ENCODE measurements around the gene TRDMT1. TPM values are rescaled to one million over a fixed set of nuclear protein-coding genes. Genes with fewer than 3 reads are reported as not detected.
A peak's percentile ranks its signal among the peaks of the same experiment; 100 is the strongest.

TRDMT1 gene
- polyA plus RNA-seq, 1 donor: 7.2 TPM

- DNase-seq: no peak
Measured at GRCh38 chr10:17231788-17232187, 30.3 kb upstream of the TRDMT1 start.

- DNase-seq: peak; percentile 86
Measured at GRCh38 chr10:17229967-17230682, 28.7 kb upstream of the TRDMT1 start.

- DNase-seq: no peak
Measured at GRCh38 chr10:17229717-17229966, 28.2 kb upstream of the TRDMT1 start.

DNA sequence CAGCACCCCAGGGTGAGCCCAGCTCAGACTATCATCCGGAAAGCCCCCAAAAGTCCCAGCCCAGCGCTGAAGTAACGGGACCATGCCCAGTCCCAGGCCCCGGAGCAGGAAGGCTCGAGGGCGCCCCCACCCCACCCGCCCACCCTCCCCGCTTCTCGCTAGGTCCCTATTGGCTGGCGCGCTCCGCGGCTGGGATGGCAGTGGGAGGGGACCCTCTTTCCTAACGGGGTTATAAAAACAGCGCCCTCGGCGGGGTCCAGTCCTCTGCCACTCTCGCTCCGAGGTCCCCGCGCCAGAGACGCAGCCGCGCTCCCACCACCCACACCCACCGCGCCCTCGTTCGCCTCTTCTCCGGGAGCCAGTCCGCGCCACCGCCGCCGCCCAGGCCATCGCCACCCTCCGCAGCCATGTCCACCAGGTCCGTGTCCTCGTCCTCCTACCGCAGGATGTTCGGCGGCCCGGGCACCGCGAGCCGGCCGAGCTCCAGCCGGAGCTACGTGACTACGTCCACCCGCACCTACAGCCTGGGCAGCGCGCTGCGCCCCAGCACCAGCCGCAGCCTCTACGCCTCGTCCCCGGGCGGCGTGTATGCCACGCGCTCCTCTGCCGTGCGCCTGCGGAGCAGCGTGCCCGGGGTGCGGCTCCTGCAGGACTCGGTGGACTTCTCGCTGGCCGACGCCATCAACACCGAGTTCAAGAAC, 27.7 kb upstream of the TRDMT1 start:
- DNase-seq: peak; percentile 90

GRCh38 chr10:17228091-17229015, 26.9 kb upstream of the TRDMT1 start, which contains the start of gene VIM:
Gene VIM (plus strand): TSS chr10:17228241. CDS start chr10:17229423, 1,182 bp downstream.
- peak; percentile 91 for DNase-seq

- DNase-seq: peak; percentile 28
Measured at GRCh38 chr10:17227367-17228090, 26.1 kb upstream of the TRDMT1 start.

DNA sequence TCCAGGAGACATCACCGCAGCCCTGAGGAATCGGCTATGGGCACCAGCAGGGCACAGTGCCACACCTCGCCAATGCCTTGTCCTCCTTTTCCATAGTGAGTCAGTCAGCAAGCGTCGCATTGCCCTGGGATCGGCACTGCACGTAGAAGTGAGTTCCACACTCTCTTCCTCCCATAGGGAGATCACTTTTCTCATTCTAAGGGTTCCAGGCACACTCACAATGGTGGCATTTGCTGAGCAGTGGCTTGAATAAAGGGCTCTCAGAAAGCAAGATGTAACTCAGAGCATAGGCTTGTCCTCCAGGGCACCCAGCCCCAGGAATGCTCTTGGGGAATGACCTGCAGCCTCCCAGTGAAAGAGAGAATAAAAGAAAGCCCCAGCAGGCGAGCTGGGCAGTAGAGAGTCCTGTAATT, 25.4 kb upstream of the TRDMT1 start:
- no peak for DNase-seq

- no peak for DNase-seq
Measured at GRCh38 chr10:17225808-17226207, 24.3 kb upstream of the TRDMT1 start.

GRCh38 chr10:17222329-17222728, 20.9 kb upstream of the TRDMT1 start:
- no peak for DNase-seq

GRCh38 chr10:17220652-17221100, 19.2 kb upstream of the TRDMT1 start:
- no peak for DNase-seq

GRCh38 chr10:17219024-17219423, 17.6 kb upstream of the TRDMT1 start:
- no peak for DNase-seq

- DNase-seq: no peak
Measured at GRCh38 chr10:17217631-17218232, 16.3 kb upstream of the TRDMT1 start.

- no peak for DNase-seq
Measured at GRCh38 chr10:17216901-17217395, 15.5 kb upstream of the TRDMT1 start.

GRCh38 chr10:17216217-17216900, 14.9 kb upstream of the TRDMT1 start:
- DNase-seq: no peak

- no peak for DNase-seq
Measured at GRCh38 chr10:17215782-17216122, 14.3 kb upstream of the TRDMT1 start.

GRCh38 chr10:17214971-17215781, 13.7 kb upstream of the TRDMT1 start:
- DNase-seq: peak; percentile 61

DNA sequence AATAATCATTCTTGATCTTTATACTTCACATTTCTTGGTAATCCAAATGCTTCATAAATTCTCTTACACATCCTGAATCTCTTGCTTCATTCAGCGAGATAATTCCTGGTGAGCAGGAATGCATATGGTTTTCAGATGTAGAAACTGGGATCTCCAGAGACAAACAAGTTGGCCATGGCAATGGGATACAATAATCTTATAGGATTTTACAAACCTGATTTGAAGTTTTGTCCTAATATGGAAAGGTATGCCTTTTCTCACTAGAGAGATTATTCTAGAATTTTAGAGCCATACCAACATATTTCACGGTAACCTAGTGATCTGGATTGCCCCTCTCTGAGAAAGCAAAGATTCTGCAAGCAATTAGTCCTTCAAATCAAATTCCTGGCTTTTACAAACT, 13.1 kb upstream of the TRDMT1 start:
- DNase-seq: no peak

GRCh38 chr10:17213646-17214349, 12.3 kb upstream of the TRDMT1 start:
- no peak for DNase-seq

GRCh38 chr10:17212802-17213221, 11.3 kb upstream of the TRDMT1 start:
- DNase-seq: no peak

DNA sequence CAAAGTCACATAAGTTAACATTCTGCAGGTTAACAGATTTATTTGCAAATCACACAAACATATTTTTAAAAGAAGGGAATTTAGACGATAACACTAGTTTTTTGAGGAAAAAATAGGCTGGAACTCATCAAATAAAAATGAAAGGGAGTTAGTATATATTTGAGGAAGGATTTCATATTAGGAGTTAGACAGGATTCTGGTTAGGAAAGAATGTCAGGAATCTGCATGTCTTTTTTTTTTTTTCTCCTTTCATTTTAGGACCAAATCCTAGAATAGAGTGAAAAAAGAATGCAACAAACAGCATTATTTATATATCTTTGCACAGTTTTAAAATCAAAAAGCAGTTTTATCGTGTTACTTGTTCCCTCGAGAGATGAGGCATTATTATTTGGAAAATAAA, 8.9 kb upstream of the TRDMT1 start:
- no peak for DNase-seq
